GM12875 (cell line): Measurements from ENCODE around the gene RNF187.

Experiments
- H3K4me3 ChIP-seq: one replicate; pipeline ENCODE4 v1.5.1; 2011; ENCODE audit warnings: low read depth, low read length, control low read depth
- CTCF ChIP-seq: IDR thresholded peaks from 2 replicates; pipeline ENCODE4 v1.5.1; 2011; ENCODE audit warnings: low read depth, mild to moderate bottlenecking, control low read depth, inconsistent platforms, low read length, moderate library complexity, borderline replicate concordance; ENCODE audit not compliant: insufficient read depth

The RNF187 gene

DNA sequence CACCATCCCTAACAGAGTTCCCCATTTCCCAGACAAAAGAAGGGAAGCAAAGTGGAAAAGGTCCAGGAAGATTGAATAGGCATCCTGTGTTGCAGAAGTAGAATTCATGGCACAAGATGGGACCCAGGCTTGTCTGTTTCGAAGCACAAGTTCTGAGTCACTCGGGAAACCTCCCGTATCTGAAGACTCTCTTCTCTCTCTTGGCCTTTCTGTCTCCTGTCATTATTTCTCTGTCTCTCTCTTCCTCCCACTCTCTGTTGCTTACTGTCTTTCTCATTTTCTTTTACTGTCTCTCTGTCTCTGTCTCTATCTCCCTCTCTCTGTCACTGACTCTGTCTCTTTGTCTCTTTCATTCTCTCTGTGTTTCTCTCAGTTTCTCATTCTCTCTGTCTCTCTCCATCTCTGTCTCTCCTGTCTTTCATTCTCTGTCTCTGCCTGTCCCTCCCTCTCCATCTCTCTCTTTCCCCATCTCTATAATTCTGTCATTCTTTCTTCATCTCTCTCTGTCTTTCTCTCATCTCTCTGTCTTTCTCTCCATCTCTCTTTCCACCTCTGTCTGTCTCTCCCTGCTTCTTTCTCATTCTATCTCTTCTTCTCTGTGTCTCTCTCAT lies 23.7 kb downstream of the RNF187 start:
- TF ChIP-seq CTCF = no peak
- H3K4me3 ChIP-seq = no peak overlapping the region

- TF ChIP-seq CTCF = no peak
- no peak overlapping the region for H3K4me3 ChIP-seq
Observed at GRCh38 chr1:228511546-228512445, 24.6 kb downstream of the RNF187 start.

DNA sequence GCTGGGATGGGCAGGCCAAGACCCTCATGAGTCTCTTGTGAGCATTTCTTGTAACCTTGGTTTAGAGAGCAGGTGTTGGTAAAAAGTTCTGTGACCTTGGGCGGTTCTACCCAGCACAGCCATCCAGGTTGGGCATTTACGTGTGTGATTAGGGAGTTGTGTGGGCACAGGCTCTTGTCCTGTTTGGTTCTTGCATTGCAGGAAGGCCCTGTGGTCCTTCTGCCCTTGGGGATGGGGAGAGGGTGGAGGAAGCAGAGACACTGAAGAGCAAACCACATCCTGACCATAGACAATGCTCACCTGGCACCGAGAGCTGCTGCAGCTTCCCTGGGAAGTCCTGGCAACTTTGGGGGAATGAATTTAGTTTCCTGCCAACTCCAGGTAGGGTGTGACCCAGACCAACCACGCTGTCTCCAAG lies 25.6 kb downstream of the RNF187 start:
- H3K4me3 ChIP-seq = no peak overlapping the region
- no peak for TF ChIP-seq CTCF

- no peak for TF ChIP-seq CTCF
- H3K4me3 ChIP-seq = no peak overlapping the region
Observed at GRCh38 chr1:228513236-228513900, 26.2 kb downstream of the RNF187 start.

DNA sequence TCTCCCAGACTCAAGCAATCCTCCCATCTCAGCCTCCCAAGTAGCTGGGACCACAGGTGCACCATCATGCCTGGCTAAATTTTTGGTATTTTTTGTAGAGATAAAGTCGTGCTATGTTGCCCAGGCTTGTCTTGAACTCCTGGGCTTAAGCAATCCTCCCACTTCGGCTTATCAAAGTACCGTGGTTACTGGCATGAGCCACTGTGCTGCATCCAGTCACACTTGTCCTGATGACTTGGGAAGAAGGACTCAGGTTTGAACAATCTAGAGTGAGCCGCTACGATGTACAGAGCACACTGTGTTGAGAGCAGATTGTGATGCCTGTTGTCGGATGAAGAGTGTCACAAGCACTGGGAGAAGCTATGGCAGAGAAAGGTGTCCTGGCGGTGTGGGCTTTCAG lies 27.2 kb downstream of the RNF187 start:
- no peak for TF ChIP-seq CTCF
- no peak overlapping the region for H3K4me3 ChIP-seq

- peak; percentile 43; the same call in 1 of the 2 replicates for TF ChIP-seq CTCF
- H3K4me3 ChIP-seq = no peak overlapping the region
Observed at GRCh38 chr1:228515200-228515834, 28.1 kb downstream of the RNF187 start.
